WTC11 (cell line): ENCODE data around the gene SSR1. TPM values are rescaled to one million over a fixed set of nuclear protein-coding genes. Genes with fewer than 3 reads are reported as not detected.
A peak's percentile ranks its signal among the peaks of the same experiment; 100 is the strongest.

ENCODE experiments used
- ATAC-seq: fragments of 200-7000 bp; cut with Tn5 transposase; 2 replicates; pipeline ENCODE4 v1.10.0; 2021; ENCODE audit warnings: mild to moderate bottlenecking, moderate library complexity
- CTCF ChIA-PET: fragments of 300-600 bp; sonication (Branson Sonifier 250); formaldehyde crosslinking; loops from one replicate; lab custom pipeline; 2021; ENCODE audit warnings: antibody characterized with exemption; lab: Charles Lee
- POLR2A ChIA-PET: fragments of 350-600 bp; sonication (Branson Sonifier 250); formaldehyde crosslinking; loops from one replicate; lab custom pipeline; 2021; ENCODE audit warnings: antibody characterized with exemption; lab: Charles Lee
- DNase-seq: peaks from one replicate; pipeline ENCODE4 v3.0.0; 2021; ENCODE audit warnings: low spot score
- H3K27ac Mint-ChIP-seq: 2 replicates; pipeline ENCODE4 v1.8.0; 2021; ENCODE audit warnings: mixed read lengths
- H3K27me3 Mint-ChIP-seq: 2 replicates; pipeline ENCODE4 v1.8.0; 2021; ENCODE audit warnings: low read depth, mild to moderate bottlenecking, moderate library complexity, mixed read lengths
- H3K36me3 Mint-ChIP-seq: 2 replicates; pipeline ENCODE4 v1.8.0; 2021; ENCODE audit warnings: mixed read lengths
- H3K4me1 Mint-ChIP-seq: 2 replicates; pipeline ENCODE4 v1.8.0; 2022; ENCODE audit warnings: mixed read lengths
- H3K4me3 Mint-ChIP-seq: 2 replicates; pipeline ENCODE4 v1.8.0; 2021; ENCODE audit warnings: mild to moderate bottlenecking, moderate library complexity, mixed read lengths
- H3K9me3 Mint-ChIP-seq: 2 replicates; pipeline ENCODE4 v1.8.0; 2021; ENCODE audit warnings: mixed read lengths
- ATF2 ChIP-seq: sonication (generic); formaldehyde crosslinking; IDR thresholded peaks from 2 replicates; pipeline ENCODE4 v1.8.1; 2022; ENCODE audit warnings: low read depth, missing genetic modification reagents, borderline replicate concordance
- CREB1 ChIP-seq: sonication (generic); formaldehyde crosslinking; IDR thresholded peaks from 2 replicates; pipeline ENCODE4 v1.8.0; 2023; ENCODE audit warnings: mild to moderate bottlenecking, missing genetic modification reagents
- ELF4 ChIP-seq: sonication (generic); formaldehyde crosslinking; IDR thresholded peaks from 2 replicates; pipeline ENCODE4 v1.8.1; 2022; ENCODE audit warnings: low read depth, mild to moderate bottlenecking, moderate library complexity, missing genetic modification reagents
- FOXK1 ChIP-seq: sonication (generic); formaldehyde crosslinking; IDR thresholded peaks from 2 replicates; pipeline ENCODE4 v1.8.0; 2022; ENCODE audit warnings: mild to moderate bottlenecking, moderate library complexity, missing genetic modification reagents
- GABPB1 ChIP-seq: sonication (generic); formaldehyde crosslinking; IDR thresholded peaks from 2 replicates; pipeline ENCODE4 v1.8.1; 2023; ENCODE audit warnings: mild to moderate bottlenecking, missing genetic modification reagents
- IRF2 ChIP-seq: sonication (generic); formaldehyde crosslinking; IDR thresholded peaks from 2 replicates; pipeline ENCODE4 v1.8.0; 2022; ENCODE audit warnings: low read depth, missing genetic modification reagents, borderline replicate concordance
- MLX ChIP-seq: sonication (generic); formaldehyde crosslinking; IDR thresholded peaks from 2 replicates; pipeline ENCODE4 v1.8.1; 2023; ENCODE audit warnings: mild to moderate bottlenecking, missing genetic modification reagents, moderate library complexity
- MYBL2 ChIP-seq: sonication (generic); formaldehyde crosslinking; IDR thresholded peaks from 2 replicates; pipeline ENCODE4 v1.8.1; 2023; ENCODE audit warnings: mild to moderate bottlenecking, moderate library complexity, missing genetic modification reagents
- NR3C1 ChIP-seq: sonication (generic); formaldehyde crosslinking; conservative IDR thresholded peaks from 2 replicates; pipeline ENCODE4 v1.8.1; 2023; ENCODE audit warnings: low read depth, mild to moderate bottlenecking, missing genetic modification reagents
- SMAD3 ChIP-seq: sonication (generic); formaldehyde crosslinking; IDR thresholded peaks from 2 replicates; pipeline ENCODE4 v1.8.0; 2022; ENCODE audit warnings: missing genetic modification reagents, mild to moderate bottlenecking, borderline replicate concordance
- SP1 ChIP-seq: sonication (generic); formaldehyde crosslinking; conservative IDR thresholded peaks from 2 replicates; pipeline ENCODE4 v1.8.1; 2022; ENCODE audit warnings: missing genetic modification reagents
- TCF7 ChIP-seq: sonication (generic); formaldehyde crosslinking; IDR thresholded peaks from 2 replicates; pipeline ENCODE4 v1.8.0; 2022; ENCODE audit warnings: mild to moderate bottlenecking, low read depth, missing genetic modification reagents, moderate library complexity
- ZNF532 ChIP-seq: fragments of 250-450 bp; sonication (Bioruptor Pico); IDR thresholded peaks from 2 replicates; pipeline ENCODE4 v1.9.0; 2021; ENCODE audit warnings: mild to moderate bottlenecking, borderline replicate concordance
- ZNF671 ChIP-seq: fragments of 250-450 bp; sonication (Bioruptor Pico); IDR thresholded peaks from 2 replicates; pipeline ENCODE4 v1.8.0; 2021; ENCODE audit warnings: mild to moderate bottlenecking
- total RNA-seq: library from RNA; stranded (reverse); gene quantifications from 3 replicates; pipeline ENCODE4 v1.2.3, GENCODE V29; 2021
- TF ChIP-seq, protein P1 (sequence below): sonication (generic); formaldehyde crosslinking; IDR thresholded peaks from 2 replicates; pipeline ENCODE4 v1.8.1; 2023; ENCODE audit warnings: mild to moderate bottlenecking, missing genetic modification reagents, borderline replicate concordance
- TF ChIP-seq, protein P2 (sequence below): sonication (generic); formaldehyde crosslinking; IDR thresholded peaks from 2 replicates; pipeline ENCODE4 v1.8.1; 2023; ENCODE audit warnings: mild to moderate bottlenecking, missing genetic modification reagents
- TF ChIP-seq, protein P3 (sequence below): fragments of 250-450 bp; sonication (Bioruptor Pico); IDR thresholded peaks from 2 replicates; pipeline ENCODE4 v1.8.0; 2021; ENCODE audit warnings: mild to moderate bottlenecking

Gene SSR1
- total RNA-seq, 1 experiment from 2014 or later, result 96.7 TPM

GRCh38 chr6:7343546-7344475 lies 30.8 kb upstream of the SSR1 start (continued):
- no peak for TF ChIP-seq ZNF532
- no peak for TF ChIP-seq TCF7
- no peak for TF ChIP-seq FOXK1
- no peak for TF ChIP-seq SP1 (CRISPR knock-in tag)
- TF ChIP-seq, protein P1, sequence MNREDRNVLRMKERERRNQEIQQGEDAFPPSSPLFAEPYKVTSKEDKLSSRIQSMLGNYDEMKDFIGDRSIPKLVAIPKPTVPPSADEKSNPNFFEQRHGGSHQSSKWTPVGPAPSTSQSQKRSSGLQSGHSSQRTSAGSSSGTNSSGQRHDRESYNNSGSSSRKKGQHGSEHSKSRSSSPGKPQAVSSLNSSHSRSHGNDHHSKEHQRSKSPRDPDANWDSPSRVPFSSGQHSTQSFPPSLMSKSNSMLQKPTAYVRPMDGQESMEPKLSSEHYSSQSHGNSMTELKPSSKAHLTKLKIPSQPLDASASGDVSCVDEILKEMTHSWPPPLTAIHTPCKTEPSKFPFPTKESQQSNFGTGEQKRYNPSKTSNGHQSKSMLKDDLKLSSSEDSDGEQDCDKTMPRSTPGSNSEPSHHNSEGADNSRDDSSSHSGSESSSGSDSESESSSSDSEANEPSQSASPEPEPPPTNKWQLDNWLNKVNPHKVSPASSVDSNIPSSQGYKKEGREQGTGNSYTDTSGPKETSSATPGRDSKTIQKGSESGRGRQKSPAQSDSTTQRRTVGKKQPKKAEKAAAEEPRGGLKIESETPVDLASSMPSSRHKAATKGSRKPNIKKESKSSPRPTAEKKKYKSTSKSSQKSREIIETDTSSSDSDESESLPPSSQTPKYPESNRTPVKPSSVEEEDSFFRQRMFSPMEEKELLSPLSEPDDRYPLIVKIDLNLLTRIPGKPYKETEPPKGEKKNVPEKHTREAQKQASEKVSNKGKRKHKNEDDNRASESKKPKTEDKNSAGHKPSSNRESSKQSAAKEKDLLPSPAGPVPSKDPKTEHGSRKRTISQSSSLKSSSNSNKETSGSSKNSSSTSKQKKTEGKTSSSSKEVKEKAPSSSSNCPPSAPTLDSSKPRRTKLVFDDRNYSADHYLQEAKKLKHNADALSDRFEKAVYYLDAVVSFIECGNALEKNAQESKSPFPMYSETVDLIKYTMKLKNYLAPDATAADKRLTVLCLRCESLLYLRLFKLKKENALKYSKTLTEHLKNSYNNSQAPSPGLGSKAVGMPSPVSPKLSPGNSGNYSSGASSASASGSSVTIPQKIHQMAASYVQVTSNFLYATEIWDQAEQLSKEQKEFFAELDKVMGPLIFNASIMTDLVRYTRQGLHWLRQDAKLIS (CRISPR knock-in tag), result no peak
- TF ChIP-seq, protein P2, sequence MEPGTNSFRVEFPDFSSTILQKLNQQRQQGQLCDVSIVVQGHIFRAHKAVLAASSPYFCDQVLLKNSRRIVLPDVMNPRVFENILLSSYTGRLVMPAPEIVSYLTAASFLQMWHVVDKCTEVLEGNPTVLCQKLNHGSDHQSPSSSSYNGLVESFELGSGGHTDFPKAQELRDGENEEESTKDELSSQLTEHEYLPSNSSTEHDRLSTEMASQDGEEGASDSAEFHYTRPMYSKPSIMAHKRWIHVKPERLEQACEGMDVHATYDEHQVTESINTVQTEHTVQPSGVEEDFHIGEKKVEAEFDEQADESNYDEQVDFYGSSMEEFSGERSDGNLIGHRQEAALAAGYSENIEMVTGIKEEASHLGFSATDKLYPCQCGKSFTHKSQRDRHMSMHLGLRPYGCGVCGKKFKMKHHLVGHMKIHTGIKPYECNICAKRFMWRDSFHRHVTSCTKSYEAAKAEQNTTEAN (CRISPR knock-in tag), result no peak
- no peak for TF ChIP-seq ELF4 (CRISPR knock-in tag)
- TF ChIP-seq MYBL2 (CRISPR knock-in tag), result no peak
- TF ChIP-seq, all 79 proteins: peak for 0

DNA sequence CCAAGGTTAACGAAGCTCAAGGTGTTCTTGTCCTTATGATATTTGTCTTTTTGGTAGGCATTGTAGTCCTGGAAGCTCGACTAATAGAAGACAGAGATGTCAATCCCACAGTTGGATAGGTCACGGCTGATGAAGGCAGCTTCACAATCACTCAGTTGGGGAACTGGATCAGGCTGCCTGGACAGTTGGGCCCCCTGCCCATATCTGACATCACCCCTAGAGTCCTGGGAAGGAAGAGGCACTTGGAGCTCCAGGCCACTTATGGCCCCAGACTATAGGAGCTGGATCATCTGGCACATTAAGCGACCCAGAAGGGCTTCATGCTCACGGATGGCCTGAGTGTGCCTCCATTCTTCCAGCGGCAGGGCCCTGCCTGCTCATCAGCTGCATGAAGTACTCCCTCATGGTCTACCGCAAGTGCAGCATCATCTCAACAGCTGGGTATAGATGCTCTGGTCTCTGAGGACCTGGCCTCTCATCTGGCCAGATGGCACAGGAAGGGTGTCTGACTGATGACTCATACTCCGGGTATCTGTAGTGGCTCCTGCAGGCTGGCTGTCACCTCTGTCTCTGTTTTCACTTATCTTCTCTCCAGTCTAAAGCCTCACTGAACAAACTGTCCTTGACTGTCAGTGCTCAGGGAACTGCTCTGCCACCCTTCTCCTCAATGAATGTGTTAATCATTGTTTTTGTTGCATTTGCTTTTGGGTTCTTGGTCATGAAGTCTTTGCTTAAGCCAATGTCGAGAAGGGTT lies 29.2 kb upstream of the SSR1 start:
- ATAC-seq, result no peak
- ChIA-PET CTCF (no interaction called here), POLR2A (no interaction called here)
- no peak overlapping the region for H3K27ac Mint-ChIP-seq
- no peaks in the 10 kb centered on the region for H3K27me3 Mint-ChIP-seq
- no peak for DNase-seq
- peaks cover 5% of the 10 kb centered on the region for H3K9me3 Mint-ChIP-seq
- no peak overlapping the region for H3K4me3 Mint-ChIP-seq
- peaks cover 6% of the 10 kb centered on the region for H3K4me1 Mint-ChIP-seq
- TF ChIP-seq SMAD3 (CRISPR knock-in tag) (no peak), GABPB1 (CRISPR knock-in tag) (peak; percentile 44)
- H3K36me3 Mint-ChIP-seq, result 0 out of 2 replicates have a peak, but pooled peaks cover 3% of the 10 kb centered on the region

DNA sequence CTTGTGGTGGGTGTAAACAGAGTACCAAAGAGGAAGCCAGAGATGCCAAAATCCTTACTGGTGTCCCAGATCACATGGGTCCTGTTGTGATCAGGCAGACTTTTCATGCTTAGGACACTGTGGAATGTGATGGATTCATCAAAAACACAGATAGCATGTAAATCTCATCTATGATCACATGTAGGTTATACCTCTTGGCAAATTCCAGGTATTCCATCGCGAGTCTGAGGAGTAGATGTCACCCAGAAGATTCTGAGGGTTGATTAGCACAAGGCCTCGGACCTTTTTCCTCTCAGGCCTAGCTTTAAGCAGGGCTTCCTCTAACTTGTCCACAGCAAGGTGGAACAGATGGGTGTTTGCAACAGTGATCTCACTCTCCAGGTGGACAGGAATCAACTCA lies 28.3 kb upstream of the SSR1 start:
- POLR2A ChIA-PET, result interaction anchor here (1.4 kb wide), 1 partner anchor 49 kb away, joined by 4 read pairs; the partner anchor contains the start of genes CAGE1 and RIOK1
- DNase-seq (no peak), ATAC-seq (no peak)
- Mint-ChIP-seq H3K4me3 (no peak overlapping the region), H3K36me3 (no peaks in the 10 kb centered on the region), H3K27ac (no peak overlapping the region), H3K4me1 (peaks cover 3% of the 10 kb centered on the region), H3K9me3 (peaks cover 5% of the 10 kb centered on the region), H3K27me3 (no peaks in the 10 kb centered on the region; the same call in 1 of the 2 replicates)
- CTCF ChIA-PET, result interaction anchor here (1.1 kb wide), 1 partner anchor 9 kb away, joined by 4 read pairs; no protein-coding TSS in a partner anchor
- no peak for TF ChIP-seq FOXK1
- TF ChIP-seq IRF2 (CRISPR knock-in tag), result no peak
- no peak for TF ChIP-seq ELF4 (CRISPR knock-in tag)
- no peak for TF ChIP-seq CREB1 (CRISPR knock-in tag)
- TF ChIP-seq ATF2, result no peak
- no peak for TF ChIP-seq ZNF671
- no peak for TF ChIP-seq MLX (CRISPR knock-in tag)
- TF ChIP-seq, protein P3, sequence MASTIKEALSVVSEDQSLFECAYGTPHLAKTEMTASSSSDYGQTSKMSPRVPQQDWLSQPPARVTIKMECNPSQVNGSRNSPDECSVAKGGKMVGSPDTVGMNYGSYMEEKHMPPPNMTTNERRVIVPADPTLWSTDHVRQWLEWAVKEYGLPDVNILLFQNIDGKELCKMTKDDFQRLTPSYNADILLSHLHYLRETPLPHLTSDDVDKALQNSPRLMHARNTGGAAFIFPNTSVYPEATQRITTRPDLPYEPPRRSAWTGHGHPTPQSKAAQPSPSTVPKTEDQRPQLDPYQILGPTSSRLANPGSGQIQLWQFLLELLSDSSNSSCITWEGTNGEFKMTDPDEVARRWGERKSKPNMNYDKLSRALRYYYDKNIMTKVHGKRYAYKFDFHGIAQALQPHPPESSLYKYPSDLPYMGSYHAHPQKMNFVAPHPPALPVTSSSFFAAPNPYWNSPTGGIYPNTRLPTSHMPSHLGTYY (CRISPR knock-in tag), result no peak
- TF ChIP-seq NR3C1 (CRISPR knock-in tag), result no peak
